Fibroblast of lung (primary cell): ENCODE measurements around the gene ZNF319. TPM values are rescaled to one million over a fixed set of nuclear protein-coding genes. Genes with fewer than 3 reads are reported as not detected.

Source experiments
- DNase-seq, 2 donors: peaks; one replicate each; pipeline versions ENCODE4 v3.0.0 to v3.0.0-alpha.2; 2010; ENCODE audit warnings: low read depth in 2 of 2
- H2AFZ ChIP-seq: 2 replicates; pipeline ENCODE4 v1.5.1; 2012; ENCODE audit warnings: low read length, control low read depth, inconsistent platforms
- H3K27ac ChIP-seq: 2 replicates; pipeline ENCODE4 v1.5.1; 2011; ENCODE audit warnings: low read length, control low read depth; ENCODE audit not compliant: insufficient read depth
- H3K27me3 ChIP-seq: 2 replicates; pipeline ENCODE4 v1.5.1; 2011; ENCODE audit warnings: mild to moderate bottlenecking, low read length; ENCODE audit not compliant: control insufficient read depth, insufficient read depth
- H3K36me3 ChIP-seq: 2 replicates; pipeline ENCODE4 v1.5.1; 2011; ENCODE audit warnings: low read length; ENCODE audit not compliant: control insufficient read depth, insufficient read depth
- H3K4me1 ChIP-seq: 2 replicates; pipeline ENCODE4 v1.5.1; 2011; ENCODE audit warnings: low read length; ENCODE audit not compliant: control insufficient read depth, insufficient read depth; ENCODE audit errors: extremely low read depth
- H3K4me2 ChIP-seq: 2 replicates; pipeline ENCODE4 v1.5.1; 2011; ENCODE audit warnings: low read length, control low read depth; ENCODE audit not compliant: insufficient read depth; ENCODE audit errors: extremely low read depth
- H3K4me3 ChIP-seq, 4 experiments: fragments of 200-600 bp in 1 of 4; sonication (generic) in 1 of 4; replicated peaks in 1 of 4; 2 replicates each; pipeline ENCODE4 v1.5.1; 2011 to 2016; ENCODE audit warnings: low read length in 4 of 4, low read depth in 3 of 4, mild to moderate bottlenecking in 3 of 4, control low read depth in 2 of 4, inconsistent platforms in 1 of 4, mixed read lengths in 1 of 4; ENCODE audit not compliant: insufficient read depth in 1 of 4; ENCODE audit errors: control extremely low read depth in 1 of 4
- H3K79me2 ChIP-seq: 2 replicates; pipeline ENCODE4 v1.5.1; 2012; ENCODE audit warnings: mild to moderate bottlenecking, low read length, inconsistent platforms; ENCODE audit not compliant: control insufficient read depth, insufficient read depth
- H3K9ac ChIP-seq: 2 replicates; pipeline ENCODE4 v1.5.1; 2011; ENCODE audit warnings: mild to moderate bottlenecking, low read length, control low read depth; ENCODE audit not compliant: insufficient read depth
- H3K9me3 ChIP-seq: 2 replicates; pipeline ENCODE4 v1.5.1; 2012; ENCODE audit warnings: low read depth, low read length; ENCODE audit not compliant: control insufficient read depth, insufficient read depth
- H4K20me1 ChIP-seq: 2 replicates; pipeline ENCODE4 v1.5.1; 2011; ENCODE audit warnings: low read length; ENCODE audit not compliant: control insufficient read depth, insufficient read depth; ENCODE audit errors: extremely low read depth
- CTCF ChIP-seq, 2 donors: IDR thresholded peaks in 1 of 2; conservative IDR thresholded peaks in 1 of 2; 1 replicate in 1 of 2; 2 replicates in 1 of 2; pipeline ENCODE4 v1.5.1; 2011 to 2012; ENCODE audit warnings: low read length in 2 of 2, control low read depth in 1 of 2, inconsistent platforms in 1 of 2, low read depth in 1 of 2, mild to moderate bottlenecking in 1 of 2
- EZH2 ChIP-seq: IDR thresholded peaks from 2 replicates; pipeline ENCODE4 v1.5.1; 2012; ENCODE audit warnings: low read length, control low read depth, mild to moderate bottlenecking; ENCODE audit errors: missing control alignments
- polyA plus RNA-seq, 2 donors: library from polyadenylated mRNA; depleted of rRNA in 1 of 2; stranded (reverse) in 1 of 2; unstranded in 1 of 2; fragments of >200 nt; gene quantifications; 2 replicates each; pipeline ENCODE4 v1.2.1, GENCODE V29; 2011 to 2012; ENCODE audit warnings: missing spikeins in 1 of 2
- total RNA-seq: library from RNA; depleted of rRNA; stranded (reverse); fragments of >200 nt; gene quantifications from 2 replicates; pipeline ENCODE4 v1.2.1, GENCODE V29; 2014

ZNF319 gene
- total and polyA plus RNA-seq, 2 donors (not counting 1 experiment from before 2014, with no cell fraction given): 2.6 to 4.1 TPM

GRCh38 chr16:57997528-57998265 is 2.8 kb downstream of the ZNF319 start:
- Histone ChIP-seq H3K4me1 (peaks cover 2% of the 10 kb centered on the region), H3K4me3 (no peak overlapping the region), H3K9me3 (no peaks in the 10 kb centered on the region), H3K27me3 (no peaks in the 10 kb centered on the region), H3K4me2 (no peak overlapping the region), H3K36me3 (peaks cover 16% of the 10 kb centered on the region), H3K79me2 (peaks cover 3% of the 10 kb centered on the region), H2AFZ (no peak overlapping the region), H3K9ac (no peak overlapping the region), H3K27ac (no peak overlapping the region), H4K20me1 (no peaks in the 10 kb centered on the region)
- TF ChIP-seq EZH2 (no peak), CTCF (conservative IDR thresholded peaks at IDR 0.05 in 1 of 2, IDR thresholded peaks at IDR 0.05 in 1 of 2; ENCODE audit: low read depth in 1 of 2, low read length in 2 of 2) (no peak)
- no peak for DNase-seq

- Histone ChIP-seq H3K36me3 (peaks cover 16% of the 10 kb centered on the region), H3K4me2 (no peak overlapping the region), H3K9ac (no peak overlapping the region), H4K20me1 (no peaks in the 10 kb centered on the region), H3K4me3 (no peak overlapping the region), H2AFZ (no peak overlapping the region), H3K27ac (no peak overlapping the region), H3K79me2 (peaks cover 3% of the 10 kb centered on the region), H3K9me3 (no peaks in the 10 kb centered on the region), H3K4me1 (peaks cover 2% of the 10 kb centered on the region), H3K27me3 (no peaks in the 10 kb centered on the region)
- no peak for DNase-seq
- TF ChIP-seq EZH2 (no peak), CTCF (conservative IDR thresholded peaks at IDR 0.05 in 1 of 2, IDR thresholded peaks at IDR 0.05 in 1 of 2; ENCODE audit: low read depth in 1 of 2, low read length in 2 of 2) (no peak)
Observed at GRCh38 chr16:57997176-57997527, 3.3 kb downstream of the ZNF319 start.

- H3K9ac ChIP-seq: no peak overlapping the region
- no peak overlapping the region for H3K4me3 ChIP-seq
- peaks cover 2% of the 10 kb centered on the region for H3K4me1 ChIP-seq
- no peak for DNase-seq
- H3K79me2 ChIP-seq: peaks cover 3% of the 10 kb centered on the region
- peaks cover 16% of the 10 kb centered on the region for H3K36me3 ChIP-seq
- H4K20me1 ChIP-seq: no peaks in the 10 kb centered on the region
- H3K4me2 ChIP-seq: no peak overlapping the region
- TF ChIP-seq EZH2: no peak
- TF ChIP-seq CTCF (conservative IDR thresholded peaks at IDR 0.05 in 1 of 2, IDR thresholded peaks at IDR 0.05 in 1 of 2; ENCODE audit: low read depth in 1 of 2, low read length in 2 of 2): no peak
- no peaks in the 10 kb centered on the region for H3K9me3 ChIP-seq
- no peaks in the 10 kb centered on the region for H3K27me3 ChIP-seq
- no peak overlapping the region for H2AFZ ChIP-seq
- H3K27ac ChIP-seq: no peak overlapping the region
Observed at GRCh38 chr16:57996406-57997175, 3.9 kb downstream of the ZNF319 start.
